HCT116 (cell line): ENCODE measurements around the gene SCO1. TPM values are rescaled to one million over a fixed set of nuclear protein-coding genes. Genes with fewer than 3 reads are reported as not detected.

Source experiments
- ATAC-seq: fragments of 200-7000 bp; cut with Tn5 transposase; 2 replicates; pipeline ENCODE4 v1.9.1; 2020; ENCODE audit warnings: mild to moderate bottlenecking, moderate library complexity
- BruUV-seq: library from RNA; stranded (reverse); fragments of 400-500 nt; replicated peaks from 2 replicates; lab custom pipeline; 2021; lab: Mats Ljungman, UMichigan
- CTCF ChIA-PET: fragments of 300-600 bp; sonication (Branson Sonifier 250); formaldehyde crosslinking; loops from one replicate; lab custom pipeline; 2021; ENCODE audit warnings: antibody characterized with exemption; lab: Charles Lee
- POLR2A ChIA-PET: fragments of 300-600, 350-600 bp; sonication (Branson Sonifier 250); formaldehyde crosslinking; loops from one replicate; lab custom pipeline; 2021; ENCODE audit warnings: antibody characterized with exemption; lab: Charles Lee
- RAD21 ChIA-PET, 2 experiments: fragments of 300-600 bp; sonication (Branson Sonifier 250); formaldehyde crosslinking; loops; one replicate each; lab custom pipeline; 2023; ENCODE audit warnings: low total read pairs in 2 of 2; ENCODE audit not compliant: uncharacterized antibody in 2 of 2, unreplicated experiment in 2 of 2, low non-redundant PET in 1 of 2; lab: Charles Lee
- DNase-seq: peaks from one replicate; pipeline ENCODE4 v3.0.0-alpha.2; 2010; ENCODE audit warnings: low read depth, low spot score
- H2AFZ ChIP-seq: fragments of 200-600 bp; shearing (Covaris generic), sonication (generic); 2 replicates; pipeline ENCODE4 v1.6.1; 2017; ENCODE audit warnings: low read depth, mixed run types, mixed read lengths, antibody characterized with exemption, low read length; ENCODE audit not compliant: poor library complexity, severe bottlenecking
- H3K27ac ChIP-seq: 2 replicates; pipeline ENCODE4 v1.5.1; 2012; ENCODE audit warnings: low read depth, low read length
- H3K27me3 ChIP-seq: fragments of 200-600 bp; sonication (generic); 2 replicates; pipeline ENCODE4 v1.6.1; 2016; ENCODE audit warnings: mixed run types, low read length, mixed read lengths; ENCODE audit not compliant: insufficient read depth
- H3K36me3 ChIP-seq, 2 experiments: fragments of 200-500 bp in 1 of 2; fragments of 200-600 bp in 1 of 2; sonication (Bioruptor generic) in 1 of 2; sonication (generic) in 1 of 2; 2 replicates each; pipeline versions ENCODE4 v1.5.1 to v1.6.1; 2014 to 2016; ENCODE audit warnings: low read length in 2 of 2, inconsistent platforms in 1 of 2, mixed read lengths in 1 of 2, mixed run types in 1 of 2; ENCODE audit not compliant: insufficient read depth in 2 of 2, control insufficient read depth in 1 of 2
- H3K4me1 ChIP-seq, 2 experiments: fragments of 200-600 bp in 1 of 2; sonication (generic) in 1 of 2; 2 replicates each; pipeline versions ENCODE4 v1.5.1 to v1.6.1; 2012 to 2017; ENCODE audit warnings: low read length in 2 of 2, inconsistent platforms in 1 of 2, mild to moderate bottlenecking in 1 of 2, mixed read lengths in 1 of 2, mixed run types in 1 of 2, moderate library complexity in 1 of 2; ENCODE audit not compliant: insufficient read depth in 2 of 2, control insufficient read depth in 1 of 2
- H3K4me2 ChIP-seq: fragments of 200-600 bp; sonication (generic); 2 replicates; pipeline ENCODE4 v1.6.1; 2017; ENCODE audit warnings: mixed run types, low read length, mixed read lengths
- H3K4me3 ChIP-seq, 2 experiments: fragments of 200-600 bp in 1 of 2; sonication (generic) in 1 of 2; replicated peaks in 1 of 2; 2 replicates each; pipeline ENCODE4 v1.5.1; 2011 to 2016; ENCODE audit warnings: low read length in 2 of 2, control low read depth in 1 of 2, low read depth in 1 of 2, mild to moderate bottlenecking in 1 of 2, mixed read lengths in 1 of 2, mixed run types in 1 of 2
- H3K79me2 ChIP-seq: fragments of 200-600 bp; sonication (generic); 2 replicates; pipeline ENCODE4 v1.6.1; 2017; ENCODE audit warnings: mild to moderate bottlenecking, mixed run types, low read length, moderate library complexity, mixed read lengths; ENCODE audit not compliant: insufficient read depth
- H3K9ac ChIP-seq: fragments of 200-600 bp; sonication (generic); 2 replicates; pipeline ENCODE4 v1.6.1; 2016; ENCODE audit warnings: low read length, mixed read lengths
- H3K9me2 ChIP-seq: fragments of 200-600 bp; sonication (generic), shearing (Covaris generic); 2 replicates; pipeline ENCODE4 v1.6.1; 2017; ENCODE audit warnings: mixed run types, mild to moderate bottlenecking, moderate library complexity; ENCODE audit not compliant: insufficient read depth
- H3K9me3 ChIP-seq, 2 experiments: fragments of 200-500 bp in 1 of 2; fragments of 200-600 bp in 1 of 2; sonication (Bioruptor generic) in 1 of 2; sonication (generic) in 1 of 2; 2 replicates each; pipeline ENCODE4 v1.6.1; 2014 to 2017; ENCODE audit warnings: low read length in 2 of 2, mixed read lengths in 2 of 2, inconsistent platforms in 1 of 2, low read depth in 1 of 2, mild to moderate bottlenecking in 1 of 2, mixed run types in 1 of 2, moderate library complexity in 1 of 2; ENCODE audit not compliant: control insufficient read depth in 1 of 2, insufficient read depth in 1 of 2
- H4K20me1 ChIP-seq: fragments of 200-600 bp; sonication (generic), shearing (Covaris generic); 2 replicates; pipeline ENCODE4 v1.6.1; 2017; ENCODE audit warnings: mixed run types, mild to moderate bottlenecking, moderate library complexity; ENCODE audit not compliant: insufficient read depth
- CBX3 ChIP-seq: IDR thresholded peaks from 2 replicates; pipeline ENCODE4 v1.6.1; 2012; ENCODE audit warnings: low read depth
- FOSL1 ChIP-seq: IDR thresholded peaks from 2 replicates; pipeline ENCODE4 v1.6.1; 2012; ENCODE audit warnings: low read depth
- RAD21 ChIP-seq: IDR thresholded peaks from 2 replicates; pipeline ENCODE4 v1.6.1; 2012; ENCODE audit warnings: low read depth, mild to moderate bottlenecking
- SIN3A ChIP-seq: IDR thresholded peaks from 2 replicates; pipeline ENCODE4 v1.6.1; 2012; ENCODE audit warnings: low read depth
- SRF ChIP-seq: IDR thresholded peaks from 2 replicates; pipeline ENCODE4 v1.6.1; 2012; ENCODE audit warnings: low read depth
- TCF7L2 ChIP-seq: IDR thresholded peaks from 2 replicates; pipeline ENCODE4 v1.7.0; 2011; ENCODE audit warnings: borderline replicate concordance, inconsistent platforms; ENCODE audit not compliant: insufficient read depth, insufficient read length; ENCODE audit errors: extremely low read depth
- ZFX ChIP-seq: fragments of 450-650 bp; IDR thresholded peaks from 2 replicates; pipeline ENCODE4 v1.6.1; 2017
- intact Hi-C: fragments of 100-400 bp; cut with micrococcal nuclease; formaldehyde crosslinking; loops from 2 replicates; pipeline ENCODE4 v1.10.0; 2022
- total RNA-seq: library from RNA; stranded (reverse); gene quantifications from one replicate; pipeline ENCODE4 v1.2.1, GENCODE V29; 2021; ENCODE audit not compliant: unreplicated experiment
- TF ChIP-seq, protein P1 (sequence below): IDR thresholded peaks from 2 replicates; pipeline ENCODE4 v1.6.1; 2012; ENCODE audit warnings: low read depth
- TF ChIP-seq, protein P2 (sequence below): IDR thresholded peaks from 2 replicates; pipeline ENCODE4 v1.6.1; 2011; ENCODE audit warnings: mild to moderate bottlenecking, low read length, moderate library complexity; ENCODE audit not compliant: insufficient replicate concordance; ENCODE audit errors: extremely low read depth
- TF ChIP-seq, protein P3 (sequence below): IDR thresholded peaks from 2 replicates; pipeline ENCODE4 v1.6.1; 2012

SCO1 gene
- total RNA-seq, 1 experiment from 2014 or later: 35.8 TPM

DNA sequence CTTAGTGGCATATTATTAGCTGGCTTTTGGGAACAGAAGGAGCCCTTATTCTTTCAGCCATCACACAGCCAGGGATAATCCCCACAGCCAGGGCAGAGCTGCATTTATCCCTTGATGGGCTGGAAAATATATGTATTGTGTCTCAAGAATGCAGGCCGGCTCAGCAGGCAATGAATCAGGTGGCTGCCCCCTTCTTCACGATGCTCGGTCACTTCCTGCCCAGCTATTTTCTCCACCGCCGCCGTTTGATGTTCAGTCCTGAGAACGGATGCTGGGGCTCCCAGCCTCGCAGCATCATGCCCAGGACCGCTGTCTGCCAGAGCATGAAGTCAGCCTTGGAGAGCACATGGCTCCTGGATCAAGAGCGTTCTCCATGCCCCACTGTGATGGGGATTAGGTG, 35.9 kb downstream of the SCO1 start (continued):
- TF ChIP-seq, protein P1, sequence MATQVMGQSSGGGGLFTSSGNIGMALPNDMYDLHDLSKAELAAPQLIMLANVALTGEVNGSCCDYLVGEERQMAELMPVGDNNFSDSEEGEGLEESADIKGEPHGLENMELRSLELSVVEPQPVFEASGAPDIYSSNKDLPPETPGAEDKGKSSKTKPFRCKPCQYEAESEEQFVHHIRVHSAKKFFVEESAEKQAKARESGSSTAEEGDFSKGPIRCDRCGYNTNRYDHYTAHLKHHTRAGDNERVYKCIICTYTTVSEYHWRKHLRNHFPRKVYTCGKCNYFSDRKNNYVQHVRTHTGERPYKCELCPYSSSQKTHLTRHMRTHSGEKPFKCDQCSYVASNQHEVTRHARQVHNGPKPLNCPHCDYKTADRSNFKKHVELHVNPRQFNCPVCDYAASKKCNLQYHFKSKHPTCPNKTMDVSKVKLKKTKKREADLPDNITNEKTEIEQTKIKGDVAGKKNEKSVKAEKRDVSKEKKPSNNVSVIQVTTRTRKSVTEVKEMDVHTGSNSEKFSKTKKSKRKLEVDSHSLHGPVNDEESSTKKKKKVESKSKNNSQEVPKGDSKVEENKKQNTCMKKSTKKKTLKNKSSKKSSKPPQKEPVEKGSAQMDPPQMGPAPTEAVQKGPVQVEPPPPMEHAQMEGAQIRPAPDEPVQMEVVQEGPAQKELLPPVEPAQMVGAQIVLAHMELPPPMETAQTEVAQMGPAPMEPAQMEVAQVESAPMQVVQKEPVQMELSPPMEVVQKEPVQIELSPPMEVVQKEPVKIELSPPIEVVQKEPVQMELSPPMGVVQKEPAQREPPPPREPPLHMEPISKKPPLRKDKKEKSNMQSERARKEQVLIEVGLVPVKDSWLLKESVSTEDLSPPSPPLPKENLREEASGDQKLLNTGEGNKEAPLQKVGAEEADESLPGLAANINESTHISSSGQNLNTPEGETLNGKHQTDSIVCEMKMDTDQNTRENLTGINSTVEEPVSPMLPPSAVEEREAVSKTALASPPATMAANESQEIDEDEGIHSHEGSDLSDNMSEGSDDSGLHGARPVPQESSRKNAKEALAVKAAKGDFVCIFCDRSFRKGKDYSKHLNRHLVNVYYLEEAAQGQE: no peak
- TF ChIP-seq SIN3A (no peak), TCF7L2 (no peak)
- TF ChIP-seq, protein P2, sequence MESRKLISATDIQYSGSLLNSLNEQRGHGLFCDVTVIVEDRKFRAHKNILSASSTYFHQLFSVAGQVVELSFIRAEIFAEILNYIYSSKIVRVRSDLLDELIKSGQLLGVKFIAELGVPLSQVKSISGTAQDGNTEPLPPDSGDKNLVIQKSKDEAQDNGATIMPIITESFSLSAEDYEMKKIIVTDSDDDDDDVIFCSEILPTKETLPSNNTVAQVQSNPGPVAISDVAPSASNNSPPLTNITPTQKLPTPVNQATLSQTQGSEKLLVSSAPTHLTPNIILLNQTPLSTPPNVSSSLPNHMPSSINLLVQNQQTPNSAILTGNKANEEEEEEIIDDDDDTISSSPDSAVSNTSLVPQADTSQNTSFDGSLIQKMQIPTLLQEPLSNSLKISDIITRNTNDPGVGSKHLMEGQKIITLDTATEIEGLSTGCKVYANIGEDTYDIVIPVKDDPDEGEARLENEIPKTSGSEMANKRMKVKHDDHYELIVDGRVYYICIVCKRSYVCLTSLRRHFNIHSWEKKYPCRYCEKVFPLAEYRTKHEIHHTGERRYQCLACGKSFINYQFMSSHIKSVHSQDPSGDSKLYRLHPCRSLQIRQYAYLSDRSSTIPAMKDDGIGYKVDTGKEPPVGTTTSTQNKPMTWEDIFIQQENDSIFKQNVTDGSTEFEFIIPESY: no peak

DNA sequence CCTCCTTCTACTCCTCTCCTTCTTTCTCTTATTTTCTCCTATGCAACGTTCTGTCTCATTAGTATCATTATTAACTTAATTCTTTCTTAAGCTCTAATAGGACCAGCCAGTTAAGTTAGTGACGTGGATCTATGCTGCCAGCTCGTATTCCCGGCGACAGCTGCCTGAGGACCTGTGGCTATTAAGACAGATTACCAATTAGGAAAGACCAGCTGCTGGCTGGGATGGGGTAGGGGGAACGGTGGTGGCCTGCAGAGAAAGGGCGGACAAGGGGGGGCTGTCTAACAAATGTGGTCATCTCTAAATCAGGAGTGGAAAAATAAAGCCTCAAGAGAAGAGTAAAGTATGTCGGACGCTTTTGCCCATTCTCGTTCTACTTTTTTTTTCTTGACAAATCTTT, 39.5 kb downstream of the SCO1 start:
- POLR2A ChIA-PET: no interaction called here
- no peak for DNase-seq
- H3K9me3 ChIP-seq: no peaks in the 10 kb centered on the region

More for the DNA sequence above, 39.5 kb downstream of the SCO1 start:
- TF ChIP-seq RAD21 (no peak), SRF (no peak), SIN3A (no peak), CBX3 (no peak), FOSL1 (no peak), ZFX (no peak)
- TF ChIP-seq, protein P2: no peak
- TF ChIP-seq, protein P3, sequence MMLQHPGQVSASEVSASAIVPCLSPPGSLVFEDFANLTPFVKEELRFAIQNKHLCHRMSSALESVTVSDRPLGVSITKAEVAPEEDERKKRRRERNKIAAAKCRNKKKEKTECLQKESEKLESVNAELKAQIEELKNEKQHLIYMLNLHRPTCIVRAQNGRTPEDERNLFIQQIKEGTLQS: no peak
- TF ChIP-seq, all 23 proteins: peak for 0
- ATAC-seq: no peak
- Histone ChIP-seq H3K4me3 (no peak overlapping the region), H3K27ac (no peak overlapping the region), H2AFZ (no peak overlapping the region), H3K9me2 (no peaks in the 10 kb centered on the region), H4K20me1 (no peaks in the 10 kb centered on the region), H3K9ac (no peak overlapping the region), H3K36me3 (no peaks in the 10 kb centered on the region), H3K4me1 (no peaks in the 10 kb centered on the region), H3K27me3 (no peaks in the 10 kb centered on the region), H3K79me2 (no peaks in the 10 kb centered on the region), H3K4me2 (no peak overlapping the region)
- intact Hi-C loops: no loop called here
- no TSS peak for BruUV-seq
- ChIA-PET CTCF (no interaction called here), RAD21 (no interaction called here)
